Adipocyte (in vitro differentiated cells): ENCODE data around the gene PGS1.
A peak's percentile ranks its signal among the peaks of the same experiment; 100 is the strongest.

ENCODE experiments used
- DNase-seq: peaks from one replicate; pipeline ENCODE4 v3.0.0-alpha.2; 2015; ENCODE audit warnings: low read depth
- H3K27me3 ChIP-seq: replicated peaks from 2 replicates; pipeline ENCODE4 v1.7.0; 2013; ENCODE audit warnings: mild to moderate bottlenecking, low read length, moderate library complexity; ENCODE audit not compliant: control insufficient read depth, insufficient read depth
- H3K36me3 ChIP-seq: 2 replicates; pipeline ENCODE4 v1.7.0; 2013; ENCODE audit warnings: low read length, mild to moderate bottlenecking, moderate library complexity; ENCODE audit not compliant: control insufficient read depth, insufficient read depth, severe bottlenecking
- H3K4me1 ChIP-seq: 2 replicates; pipeline ENCODE4 v1.7.0; 2013; ENCODE audit warnings: mild to moderate bottlenecking, low read length, moderate library complexity; ENCODE audit not compliant: control insufficient read depth, insufficient read depth
- H3K4me3 ChIP-seq: 2 replicates; pipeline ENCODE4 v1.7.0; 2013; ENCODE audit warnings: mild to moderate bottlenecking, low read length, moderate library complexity
- H3K9ac ChIP-seq: 2 replicates; pipeline ENCODE4 v1.7.0; 2013; ENCODE audit warnings: mild to moderate bottlenecking, low read length, moderate library complexity
- H3K9me3 ChIP-seq: 2 replicates; pipeline ENCODE4 v1.7.0; 2013; ENCODE audit warnings: mild to moderate bottlenecking, low read length, moderate library complexity; ENCODE audit not compliant: control insufficient read depth

The PGS1 gene

GRCh38 chr17:78395155-78395554 is 16.7 kb downstream of the PGS1 start:
- Histone ChIP-seq H3K9me3 (no peaks in the 10 kb centered on the region), H3K27me3 (no peaks in the 10 kb centered on the region), H3K4me3 (no peak overlapping the region), H3K36me3 (peaks cover 55% of the 10 kb centered on the region), H3K9ac (no peak overlapping the region), H3K4me1 (peaks cover 41% of the 10 kb centered on the region)
- no peak for DNase-seq

GRCh38 chr17:78396441-78397337 is 18.2 kb downstream of the PGS1 start:
- Histone ChIP-seq H3K4me3 (no peak overlapping the region), H3K9me3 (no peaks in the 10 kb centered on the region), H3K36me3 (peaks cover 71% of the 10 kb centered on the region), H3K4me1 (peaks cover 29% of the 10 kb centered on the region), H3K27me3 (no peaks in the 10 kb centered on the region), H3K9ac (no peak overlapping the region)
- no peak for DNase-seq

- no peaks in the 10 kb centered on the region for H3K27me3 ChIP-seq
- DNase-seq, result peak; percentile 56
- H3K9me3 ChIP-seq, result no peaks in the 10 kb centered on the region
- no peak overlapping the region for H3K4me3 ChIP-seq
- no peak overlapping the region for H3K9ac ChIP-seq
- H3K4me1 ChIP-seq, result peaks cover 23% of the 10 kb centered on the region
- H3K36me3 ChIP-seq, result peaks cover 80% of the 10 kb centered on the region
These were observed 19.2 kb downstream of the PGS1 start for GRCh38 chr17:78397681-78398101.

- peaks cover 23% of the 10 kb centered on the region for H3K4me1 ChIP-seq
- no peak overlapping the region for H3K4me3 ChIP-seq
- H3K36me3 ChIP-seq, result peaks cover 85% of the 10 kb centered on the region
- no peak overlapping the region for H3K9ac ChIP-seq
- no peaks in the 10 kb centered on the region for H3K27me3 ChIP-seq
- no peaks in the 10 kb centered on the region for H3K9me3 ChIP-seq
- no peak for DNase-seq
These were observed 19.9 kb downstream of the PGS1 start for GRCh38 chr17:78398390-78398789.

DNA sequence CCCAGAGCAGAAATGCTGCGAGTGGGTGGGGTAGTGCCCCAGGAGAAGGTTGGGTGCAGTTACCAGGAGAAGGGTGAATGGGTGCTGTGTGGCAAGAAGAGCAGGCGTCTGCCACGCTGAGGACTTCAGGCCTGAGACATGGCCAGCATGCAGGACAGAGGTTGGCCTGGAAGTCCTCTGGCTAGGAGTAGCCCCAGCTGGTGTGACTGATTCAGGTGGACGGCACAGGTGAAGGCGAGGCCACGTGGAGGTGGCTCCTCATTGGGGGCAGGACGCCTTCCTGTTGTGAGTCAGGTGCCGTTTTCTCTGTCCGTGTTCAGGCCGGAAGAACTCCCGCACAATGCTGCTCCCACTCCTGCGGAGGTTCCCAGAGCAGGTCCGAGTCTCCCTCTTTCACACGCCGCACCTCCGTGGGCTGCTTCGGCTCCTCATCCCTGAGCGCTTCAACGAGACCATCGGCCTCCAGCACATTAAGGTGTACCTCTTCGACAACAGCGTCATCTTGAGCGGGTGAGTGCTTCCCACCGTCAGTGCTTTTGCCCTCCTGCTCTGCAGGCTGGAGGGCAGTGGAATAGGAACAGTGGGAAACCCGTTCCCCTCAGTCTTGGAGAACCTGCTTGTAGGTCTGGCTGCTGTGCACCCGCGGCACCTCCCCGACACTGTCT is 20.7 kb downstream of the PGS1 start:
- Histone ChIP-seq H3K4me1 (peaks cover 23% of the 10 kb centered on the region), H3K4me3 (no peak overlapping the region), H3K27me3 (no peaks in the 10 kb centered on the region), H3K36me3 (peaks cover 87% of the 10 kb centered on the region), H3K9ac (no peak overlapping the region), H3K9me3 (no peaks in the 10 kb centered on the region)
- DNase-seq, result no peak

DNA sequence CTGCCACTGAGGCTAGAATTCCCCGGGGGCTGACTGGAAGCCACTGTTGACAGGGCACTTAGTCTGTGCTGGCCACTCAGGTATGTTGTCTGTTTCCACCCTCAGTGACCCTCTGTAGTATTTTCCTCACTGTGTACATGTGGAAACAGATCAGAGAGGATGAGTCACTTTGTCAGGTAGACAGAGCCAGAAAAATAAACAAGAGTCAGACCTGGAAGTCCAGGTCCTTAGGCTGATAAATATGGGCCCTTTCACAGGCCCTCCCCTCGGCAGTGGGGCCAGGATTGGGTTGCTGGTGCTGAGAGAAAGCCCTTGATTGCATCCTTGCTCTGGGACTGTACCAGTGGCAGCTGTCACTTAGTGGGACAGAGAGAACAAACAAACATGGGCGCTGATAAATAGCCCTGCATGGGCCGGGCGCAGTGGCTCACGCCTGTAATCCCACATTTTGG is 21.3 kb downstream of the PGS1 start:
- H3K27me3 ChIP-seq, result no peaks in the 10 kb centered on the region
- H3K36me3 ChIP-seq, result peaks cover 90% of the 10 kb centered on the region
- peaks cover 23% of the 10 kb centered on the region for H3K4me1 ChIP-seq
- no peak overlapping the region for H3K9ac ChIP-seq
- no peak for DNase-seq
- H3K4me3 ChIP-seq, result no peak overlapping the region
- no peaks in the 10 kb centered on the region for H3K9me3 ChIP-seq

GRCh38 chr17:78400581-78401240 is 22.3 kb downstream of the PGS1 start:
- H3K4me1 ChIP-seq, result peaks cover 23% of the 10 kb centered on the region
- H3K9ac ChIP-seq, result no peak overlapping the region
- H3K27me3 ChIP-seq, result no peaks in the 10 kb centered on the region
- peaks cover 89% of the 10 kb centered on the region for H3K36me3 ChIP-seq
- no peak overlapping the region for H3K4me3 ChIP-seq
- H3K9me3 ChIP-seq, result no peaks in the 10 kb centered on the region
- DNase-seq, result no peak

DNA sequence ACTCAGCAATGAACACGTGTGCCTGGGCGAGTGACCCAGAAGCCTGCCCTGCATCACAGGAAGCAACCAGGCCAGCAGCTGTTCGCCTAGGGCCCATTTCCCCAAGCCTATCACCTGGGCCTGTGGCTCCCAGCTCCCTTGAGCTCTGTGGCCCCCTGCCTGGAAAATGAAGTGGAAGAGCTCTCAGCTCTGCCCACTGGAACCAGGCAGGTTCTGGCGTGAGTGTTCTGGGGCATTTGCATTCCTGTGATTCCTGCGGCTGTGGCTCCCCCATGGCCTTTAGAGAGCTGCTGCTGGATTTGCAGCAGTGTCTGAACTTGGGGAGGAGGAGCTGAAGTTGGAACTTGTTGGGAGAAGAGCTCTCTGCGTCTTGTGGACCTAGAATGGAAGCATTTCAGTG is 22.8 kb downstream of the PGS1 start:
- no peaks in the 10 kb centered on the region for H3K27me3 ChIP-seq
- no peaks in the 10 kb centered on the region for H3K9me3 ChIP-seq
- no peak for DNase-seq
- peaks cover 23% of the 10 kb centered on the region for H3K4me1 ChIP-seq
- H3K36me3 ChIP-seq, result peaks cover 86% of the 10 kb centered on the region
- no peak overlapping the region for H3K9ac ChIP-seq
- H3K4me3 ChIP-seq, result no peak overlapping the region

- Histone ChIP-seq H3K4me1 (peaks cover 21% of the 10 kb centered on the region), H3K9me3 (no peaks in the 10 kb centered on the region), H3K27me3 (no peaks in the 10 kb centered on the region), H3K36me3 (peaks cover 81% of the 10 kb centered on the region), H3K4me3 (no peak overlapping the region), H3K9ac (no peak overlapping the region)
- DNase-seq, result no peak
These were observed 23.4 kb downstream of the PGS1 start for GRCh38 chr17:78401891-78402290.

DNA sequence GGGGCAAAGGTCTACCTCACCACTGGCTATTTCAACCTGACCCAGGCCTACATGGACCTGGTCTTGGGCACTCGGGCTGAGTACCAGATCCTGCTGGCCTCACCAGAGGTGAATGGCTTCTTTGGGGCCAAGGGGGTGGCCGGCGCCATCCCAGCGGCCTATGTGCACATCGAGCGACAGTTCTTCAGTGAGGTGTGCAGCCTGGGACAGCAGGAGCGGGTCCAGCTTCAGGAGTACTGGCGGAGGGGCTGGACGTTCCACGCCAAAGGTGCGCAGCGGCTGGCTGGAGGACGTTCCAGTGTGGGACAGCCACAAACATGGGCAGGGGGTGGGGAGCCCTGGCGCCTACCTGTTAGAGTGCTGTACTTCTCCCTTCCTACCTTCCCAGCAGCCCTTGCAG is 25.4 kb downstream of the PGS1 start:
- Histone ChIP-seq H3K4me1 (peaks cover 20% of the 10 kb centered on the region), H3K9me3 (no peaks in the 10 kb centered on the region), H3K27me3 (no peaks in the 10 kb centered on the region), H3K36me3 (peaks cover 67% of the 10 kb centered on the region), H3K4me3 (no peak overlapping the region), H3K9ac (no peak overlapping the region)
- no peak for DNase-seq

DNA sequence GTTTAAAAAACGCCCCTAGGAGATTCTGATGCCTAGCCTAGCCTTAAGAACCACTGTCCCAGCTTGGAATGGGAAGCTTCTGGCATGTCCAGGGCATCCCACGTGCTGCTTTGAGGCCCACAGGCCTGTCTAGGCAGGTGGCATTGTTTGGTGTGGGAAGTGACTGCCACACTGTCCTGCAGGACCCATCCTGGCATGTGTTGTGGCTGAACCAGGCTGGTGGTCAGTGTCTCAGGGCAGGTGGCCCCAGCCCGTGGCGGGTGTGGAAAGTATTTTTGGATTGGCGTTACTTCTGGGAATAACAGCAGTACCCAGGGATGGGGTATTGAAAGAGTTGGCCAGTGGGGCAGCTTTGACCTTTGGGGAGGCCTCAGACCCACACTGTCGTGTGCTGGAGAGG is 27.9 kb downstream of the PGS1 start:
- Histone ChIP-seq H3K36me3 (peaks cover 48% of the 10 kb centered on the region), H3K27me3 (no peaks in the 10 kb centered on the region), H3K9ac (no peak overlapping the region), H3K4me3 (no peak overlapping the region), H3K4me1 (peaks cover 32% of the 10 kb centered on the region), H3K9me3 (no peaks in the 10 kb centered on the region)
- no peak for DNase-seq
